ENCODE data around the gene ADAMTSL1. TPM values are rescaled to one million over a fixed set of nuclear protein-coding genes. Genes with fewer than 3 reads are reported as not detected.

The ADAMTSL1 gene
- total RNA-seq, 1 experiment from 2014 or later = 1.2 TPM

- no peaks in the 10 kb centered on the region; the same call in 1 of the 2 replicates for H3K4me1 ChIP-seq (ENCODE audit: insufficient read depth, low read length)
- TF ChIP-seq, protein P1, sequence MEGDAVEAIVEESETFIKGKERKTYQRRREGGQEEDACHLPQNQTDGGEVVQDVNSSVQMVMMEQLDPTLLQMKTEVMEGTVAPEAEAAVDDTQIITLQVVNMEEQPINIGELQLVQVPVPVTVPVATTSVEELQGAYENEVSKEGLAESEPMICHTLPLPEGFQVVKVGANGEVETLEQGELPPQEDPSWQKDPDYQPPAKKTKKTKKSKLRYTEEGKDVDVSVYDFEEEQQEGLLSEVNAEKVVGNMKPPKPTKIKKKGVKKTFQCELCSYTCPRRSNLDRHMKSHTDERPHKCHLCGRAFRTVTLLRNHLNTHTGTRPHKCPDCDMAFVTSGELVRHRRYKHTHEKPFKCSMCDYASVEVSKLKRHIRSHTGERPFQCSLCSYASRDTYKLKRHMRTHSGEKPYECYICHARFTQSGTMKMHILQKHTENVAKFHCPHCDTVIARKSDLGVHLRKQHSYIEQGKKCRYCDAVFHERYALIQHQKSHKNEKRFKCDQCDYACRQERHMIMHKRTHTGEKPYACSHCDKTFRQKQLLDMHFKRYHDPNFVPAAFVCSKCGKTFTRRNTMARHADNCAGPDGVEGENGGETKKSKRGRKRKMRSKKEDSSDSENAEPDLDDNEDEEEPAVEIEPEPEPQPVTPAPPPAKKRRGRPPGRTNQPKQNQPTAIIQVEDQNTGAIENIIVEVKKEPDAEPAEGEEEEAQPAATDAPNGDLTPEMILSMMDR (conservative IDR thresholded peaks at IDR 0.05) = no peak
- no peak overlapping the region for H3K4ac ChIP-seq (ENCODE audit: low read depth, low read length)
- H3K27ac ChIP-seq (ENCODE audit: insufficient read length, low read depth, low read length) = no peak overlapping the region
- Mint-ChIP-seq H3K27me3 (ENCODE audit: low read depth) (no peaks in the 10 kb centered on the region), H3K27ac (no peak overlapping the region), H3K4me3 (no peak overlapping the region), H3K9me3 (peaks cover 0 to 6% of the 10 kb centered on the region in 2 experiments; a peak in 2 of 5 replicates), H3K36me3 (ENCODE audit: insufficient read depth in 1 of 3, low read depth in 3 of 3) (peaks cover 0 to 4% (median 0%) of the 10 kb centered on the region in 3 experiments; a peak in 1 of 7 replicates), H3K4me1 (peaks cover 17 to 26% of the 10 kb centered on the region in 2 experiments)
- no peak overlapping the region for H4K5ac ChIP-seq (ENCODE audit: insufficient read length, low read depth, low read length)
- no peak overlapping the region for H3K14ac ChIP-seq (ENCODE audit: insufficient read depth, low read length)
- H2BK20ac ChIP-seq (ENCODE audit: low read depth, low read length, poor library complexity, severe bottlenecking) = no peak overlapping the region
- DNase-seq = no peak
- no peaks in the 10 kb centered on the region for H3K9me3 ChIP-seq (ENCODE audit: control insufficient read depth, low read depth, low read length)
- WGBS (ENCODE audit: extremely low coverage, insufficient read length, low lambda C conversion rate) = no CpG with 5 or more reads among the region's 3 CpGs
- no peaks in the 10 kb centered on the region for H3K79me1 ChIP-seq (ENCODE audit: insufficient read depth, low read depth, low read length, poor library complexity, severe bottlenecking)
- H3K4me2 ChIP-seq (ENCODE audit: insufficient read depth, insufficient read length, low read length) = no peak overlapping the region
- H4K91ac ChIP-seq (ENCODE audit: insufficient read length, low read depth, low read length) = no peak overlapping the region
- no peaks in the 10 kb centered on the region for H3K27me3 ChIP-seq (ENCODE audit: insufficient read depth, low read length)
- H2AK5ac ChIP-seq (ENCODE audit: insufficient read length, low read length) = no peak overlapping the region
- H3T11ph ChIP-seq (ENCODE audit: low read length) = no peak overlapping the region
- H3K56ac ChIP-seq (ENCODE audit: insufficient read length, low read depth, low read length) = no peak overlapping the region
- no peak overlapping the region for H2BK5ac ChIP-seq (ENCODE audit: insufficient read length, low read length)
- H2AFZ ChIP-seq (ENCODE audit: low read length) = no peak overlapping the region
- H3K79me2 ChIP-seq (ENCODE audit: insufficient read depth, low read length) = no peaks in the 10 kb centered on the region
- H3K9ac ChIP-seq (ENCODE audit: extremely low read depth, insufficient read length, low read length) = no peak overlapping the region
- no peak overlapping the region for H3K23ac ChIP-seq (ENCODE audit: insufficient read length, low read depth, low read length)
- no peak overlapping the region for H3K18ac ChIP-seq (ENCODE audit: insufficient read length, low read depth, low read length)
- H2BK15ac ChIP-seq (ENCODE audit: low read depth, low read length) = no peak overlapping the region
- no peak overlapping the region for H2BK120ac ChIP-seq (ENCODE audit: low read depth, low read length, poor library complexity, severe bottlenecking)
- no peaks in the 10 kb centered on the region for H4K20me1 ChIP-seq (ENCODE audit: control insufficient read depth, insufficient read depth, insufficient read length)
- no peaks in the 10 kb centered on the region for H3K23me2 ChIP-seq (ENCODE audit: insufficient read length, low read depth, low read length, poor library complexity, severe bottlenecking)
- H2BK12ac ChIP-seq (ENCODE audit: insufficient read length, low read depth, low read length) = no peak overlapping the region
- no peak overlapping the region for H4K8ac ChIP-seq (replicated peaks; ENCODE audit: insufficient read length, low read depth, low read length)
Observed at GRCh38 chr9:18796696-18797270, 322.8 kb downstream of the ADAMTSL1 start.

Data from H9 (cell line).